ENCODE measurements around the gene SMIM1. TPM values are rescaled to one million over a fixed set of nuclear protein-coding genes. Genes with fewer than 3 reads are reported as not detected.

The SMIM1 gene
- total RNA-seq, 2 experiments from 2014 or later, result 0.99 to 1.7 TPM

DNA sequence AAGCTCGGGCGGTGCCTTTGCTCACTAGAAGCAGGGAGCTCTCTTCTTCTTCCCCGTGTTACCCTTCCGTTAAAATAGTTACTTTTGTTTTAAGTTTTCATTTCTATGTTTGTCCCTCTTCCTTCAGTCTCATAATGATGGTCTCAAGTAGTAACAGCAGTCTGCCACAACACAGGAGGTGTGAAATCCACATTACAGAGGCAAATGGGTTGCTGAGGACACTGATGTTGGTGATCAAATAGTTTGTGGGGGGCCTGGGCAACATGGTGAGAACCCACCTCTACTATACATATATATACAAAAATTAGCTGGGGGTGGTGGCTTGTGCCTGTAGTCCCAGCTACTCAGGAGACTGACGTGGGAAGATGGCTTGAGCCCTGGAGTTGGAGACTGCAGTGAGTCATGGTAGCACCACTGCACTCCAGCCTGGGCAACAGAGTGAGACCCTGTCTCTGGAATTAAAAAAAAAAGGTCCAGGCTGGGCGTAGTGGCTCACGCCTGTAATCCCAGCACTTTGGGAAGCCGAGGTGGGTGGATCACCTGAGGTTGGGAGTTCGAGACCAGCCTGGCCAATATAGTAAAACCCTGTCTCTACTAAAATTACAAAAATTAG, 37.7 kb downstream of the SMIM1 start:
- CTCF ChIA-PET, result interaction anchor here (0.9 kb wide), 1 partner anchor 23 kb away, joined by 3 read pairs; no protein-coding TSS in a partner anchor
- POLR2A ChIA-PET, result interaction anchor here (0.6 kb wide), 1 partner anchor 22 kb away, joined by 3 read pairs; no protein-coding TSS in a partner anchor

DNA sequence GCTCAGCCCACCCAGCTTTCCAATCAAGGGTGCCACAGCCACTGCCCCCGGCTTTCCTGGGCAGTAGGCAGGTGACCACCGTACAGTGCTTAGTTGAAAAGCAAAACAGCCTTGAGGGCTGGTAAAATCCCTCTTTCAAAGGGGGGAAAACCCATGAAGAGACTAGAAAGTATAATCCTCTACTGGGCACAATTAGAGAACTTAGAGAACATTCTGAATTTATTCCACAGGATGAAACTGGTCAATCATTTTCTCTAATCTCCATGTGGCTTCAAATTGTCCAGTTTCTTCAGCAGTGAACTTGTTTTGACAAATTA, 39.0 kb downstream of the SMIM1 start:
- ChIA-PET POLR2A (no interaction called here), CTCF (no interaction called here)

DNA sequence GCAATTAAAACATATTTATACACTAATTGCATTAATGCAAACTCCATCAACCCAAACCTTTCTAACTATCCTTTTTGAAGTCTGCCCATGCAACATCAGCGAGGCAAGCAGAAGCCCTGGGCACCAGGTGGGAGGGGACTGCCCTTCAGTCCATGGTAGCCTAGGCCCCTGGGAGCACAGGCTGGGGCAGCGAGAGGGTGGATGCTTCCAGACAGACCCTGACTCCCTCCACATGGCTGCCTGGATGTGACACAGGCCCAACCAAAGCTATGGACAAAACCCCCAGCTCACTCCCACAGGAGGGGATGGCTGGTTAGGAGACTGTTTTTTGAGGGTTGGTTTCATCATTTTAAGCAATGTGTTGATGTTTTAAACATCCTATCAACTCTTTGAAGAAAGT, 41.5 kb downstream of the SMIM1 start:
- POLR2A ChIA-PET, result no interaction called here
- CTCF ChIA-PET, result no interaction called here

DNA sequence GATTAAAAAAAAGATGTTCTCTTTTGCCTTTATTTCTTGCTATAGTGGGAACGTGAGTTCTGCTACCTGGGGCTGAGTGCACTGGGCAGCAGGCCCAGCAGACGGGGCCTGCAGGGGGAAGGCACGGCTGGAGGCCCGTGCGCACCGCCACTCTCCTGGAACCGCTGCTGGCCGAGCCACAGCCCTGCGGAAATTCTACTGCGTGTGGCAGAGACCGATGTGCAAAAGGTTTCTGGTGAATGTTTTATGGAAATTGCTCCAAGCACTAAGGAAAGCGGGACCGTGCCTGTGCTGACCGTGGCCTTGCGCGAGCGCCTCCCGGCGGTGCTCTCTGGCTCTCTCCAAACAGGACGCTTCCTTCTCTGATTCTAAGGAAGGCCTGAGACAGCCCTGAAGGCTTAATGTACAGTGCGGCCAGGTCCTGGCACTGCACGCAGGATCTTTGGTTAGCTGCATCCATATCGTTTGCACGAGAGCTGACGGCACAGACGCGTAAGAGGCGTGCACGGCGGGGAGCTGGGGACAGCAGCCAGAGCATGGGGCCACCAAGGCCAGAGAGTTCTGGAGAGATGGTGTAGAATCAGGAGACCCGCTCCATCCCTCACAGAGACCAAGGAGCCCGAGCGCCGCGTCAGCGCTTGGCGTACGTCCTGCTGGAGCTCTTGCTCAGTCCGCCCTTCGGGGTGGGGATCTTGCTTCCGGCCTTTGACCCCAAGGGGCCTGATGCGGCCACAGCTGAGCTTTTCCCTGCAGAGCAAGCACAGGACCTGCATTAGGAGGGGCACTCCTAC, 42.4 kb downstream of the SMIM1 start:
- ChIA-PET POLR2A (interaction anchor here (0.6 kb wide), 1 partner anchor 62 kb away, joined by 5 read pairs; no protein-coding TSS in a partner anchor), CTCF (no interaction called here)

DNA sequence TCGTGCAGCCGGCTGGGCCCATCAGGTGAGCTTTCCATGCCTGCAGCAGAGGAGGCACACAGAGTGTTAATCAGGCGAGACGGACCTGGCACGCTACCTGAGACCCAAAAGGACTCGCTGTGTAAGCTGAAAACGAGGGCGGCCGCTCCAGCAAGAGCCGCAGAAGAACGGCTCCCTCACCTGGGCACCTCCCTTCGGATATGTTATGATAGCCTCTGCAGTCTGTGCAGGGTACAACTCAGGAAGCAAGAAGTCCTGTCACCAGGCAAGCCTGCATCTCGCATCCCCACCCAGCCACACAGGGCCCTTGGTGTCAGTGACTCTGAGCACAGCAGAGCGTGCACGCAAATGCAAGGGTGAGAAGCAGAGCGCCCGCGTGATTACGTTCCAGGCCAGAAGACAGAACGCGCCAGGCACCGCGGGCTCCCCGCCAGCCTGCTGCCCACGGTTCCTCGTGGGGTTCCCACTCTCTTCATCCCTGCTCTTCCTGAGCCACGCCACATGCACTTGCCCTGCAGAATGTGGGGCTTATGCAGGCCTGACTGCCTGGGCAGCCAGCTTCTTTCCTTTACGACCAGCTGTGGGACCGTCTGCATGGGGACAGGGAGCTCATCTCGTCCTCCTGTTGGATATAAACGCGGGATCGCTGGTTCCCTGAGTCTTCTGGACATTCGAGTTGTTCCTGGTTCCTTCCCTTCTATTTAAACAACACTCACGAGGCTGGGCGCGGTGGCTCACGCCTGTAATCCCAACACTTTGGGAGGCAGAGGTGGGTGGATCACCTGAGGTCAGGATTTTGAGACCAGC, 44.0 kb downstream of the SMIM1 start:
- CTCF ChIA-PET, result no interaction called here

DNA sequence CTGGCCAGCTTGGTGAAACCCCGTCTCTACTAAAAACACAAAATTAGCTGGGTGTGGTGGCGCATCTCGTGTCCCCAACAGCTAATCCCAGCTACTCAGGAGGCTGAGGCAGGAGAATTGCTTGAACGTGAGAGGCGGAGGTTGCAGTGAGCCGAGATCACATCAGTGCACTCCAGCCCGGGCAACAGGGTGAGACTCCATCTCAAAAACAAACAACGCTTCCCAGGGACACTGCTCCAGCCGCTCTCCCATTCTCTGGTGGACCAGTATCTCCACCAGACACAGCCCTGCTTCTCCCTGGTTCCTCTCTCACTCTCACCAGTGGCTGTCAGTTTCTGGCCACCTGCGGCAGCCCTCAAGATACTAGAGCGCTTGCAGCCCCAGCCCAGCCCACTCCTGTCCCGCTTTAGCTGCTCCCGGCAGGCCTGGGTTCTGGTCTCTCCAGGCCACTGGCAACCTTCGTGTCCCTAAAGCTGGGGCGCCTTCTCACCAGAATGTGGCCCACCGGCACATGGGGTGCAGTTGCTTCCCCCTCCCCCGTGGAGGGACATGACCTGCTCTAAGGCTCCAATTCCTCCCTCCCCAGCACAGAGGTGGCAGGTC, 44.7 kb downstream of the SMIM1 start:
- CTCF ChIA-PET, result no interaction called here
- POLR2A ChIA-PET, result no interaction called here

More for the DNA sequence above, 44.0 kb downstream of the SMIM1 start:
- POLR2A ChIA-PET, result no interaction called here

DNA sequence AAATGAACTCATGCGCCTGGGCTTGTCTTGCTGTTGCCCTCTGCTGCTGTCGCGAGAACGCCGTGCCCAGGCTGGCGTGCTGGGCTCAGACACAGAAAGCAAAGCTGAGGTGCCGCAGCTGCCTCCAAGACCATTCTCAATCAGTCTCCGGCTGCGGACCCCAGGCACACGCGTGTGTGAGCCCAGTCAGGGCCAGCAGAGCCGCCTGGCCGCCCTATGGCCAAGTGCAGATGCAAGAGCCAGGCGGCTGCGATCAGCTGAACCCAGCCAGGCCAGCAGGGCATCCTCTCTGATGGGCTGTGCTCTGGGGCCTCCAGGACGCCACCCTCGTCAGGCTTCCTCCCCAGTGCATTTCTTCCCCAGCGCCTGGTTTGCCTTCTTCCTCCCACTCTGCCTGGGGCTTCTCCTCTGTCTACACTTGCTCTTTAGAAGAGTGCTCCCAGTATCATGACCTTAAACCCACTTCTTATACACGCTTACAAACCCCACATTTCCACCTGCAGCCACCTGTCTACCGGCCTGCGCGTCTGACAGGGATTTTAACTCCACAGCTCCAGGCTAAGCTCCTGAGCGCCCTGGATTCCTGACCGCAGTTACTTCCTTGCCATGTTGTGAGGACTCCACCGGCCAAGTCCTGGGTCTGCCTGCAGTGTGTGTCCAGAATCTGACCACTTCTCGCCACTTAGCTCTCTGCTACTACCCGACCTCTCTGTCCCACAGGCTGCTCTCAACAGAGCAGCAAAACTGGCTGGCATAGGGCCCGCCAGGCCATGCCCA, 45.5 kb downstream of the SMIM1 start:
- CTCF ChIA-PET, result interaction anchor here (0.6 kb wide), 1 partner anchor 95 kb away, joined by 4 read pairs; no protein-coding TSS in a partner anchor
- POLR2A ChIA-PET, result no interaction called here

DNA sequence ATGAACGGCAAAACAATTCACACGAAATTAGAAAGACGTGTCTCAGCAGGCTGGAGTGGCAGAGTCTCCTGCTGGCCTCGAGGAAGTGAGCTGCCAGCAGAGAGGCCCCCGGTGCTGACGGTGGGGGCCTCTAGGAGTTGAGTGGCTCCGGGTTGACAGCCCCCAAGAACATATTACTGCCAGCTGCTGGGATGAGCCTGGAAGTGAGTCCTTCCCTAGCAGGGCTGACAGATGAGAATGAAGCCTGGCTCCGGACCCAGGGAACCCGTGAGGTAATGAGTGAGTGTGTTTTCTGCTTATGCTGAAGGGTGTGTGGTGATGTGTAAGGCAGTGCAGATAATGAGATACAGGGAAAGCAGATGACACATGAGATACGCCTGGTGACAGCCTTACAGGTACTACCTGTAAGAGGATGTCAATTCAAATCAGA, 47.2 kb downstream of the SMIM1 start:
- POLR2A ChIA-PET, result no interaction called here
- CTCF ChIA-PET, result no interaction called here

DNA sequence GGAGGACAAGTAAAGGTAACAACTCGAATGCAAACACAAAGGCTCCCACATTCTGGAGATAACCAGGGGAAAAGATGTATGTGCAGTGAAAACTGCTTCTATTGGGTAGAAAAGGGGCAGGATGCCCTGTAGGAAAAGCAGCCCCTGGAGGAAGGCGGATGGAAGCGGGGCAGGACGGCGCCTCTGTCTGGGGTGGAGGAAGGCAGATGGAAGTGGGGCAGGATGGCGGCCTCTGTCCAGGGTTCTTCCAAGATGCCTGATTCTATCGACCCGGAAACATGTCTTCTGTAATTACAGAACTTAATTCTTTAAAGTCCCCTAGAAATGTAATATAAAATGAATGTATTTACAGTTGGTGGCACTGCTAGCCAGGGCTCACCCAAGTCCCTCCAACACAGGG, 47.8 kb downstream of the SMIM1 start:
- CTCF ChIA-PET, result no interaction called here
- POLR2A ChIA-PET, result no interaction called here

DNA sequence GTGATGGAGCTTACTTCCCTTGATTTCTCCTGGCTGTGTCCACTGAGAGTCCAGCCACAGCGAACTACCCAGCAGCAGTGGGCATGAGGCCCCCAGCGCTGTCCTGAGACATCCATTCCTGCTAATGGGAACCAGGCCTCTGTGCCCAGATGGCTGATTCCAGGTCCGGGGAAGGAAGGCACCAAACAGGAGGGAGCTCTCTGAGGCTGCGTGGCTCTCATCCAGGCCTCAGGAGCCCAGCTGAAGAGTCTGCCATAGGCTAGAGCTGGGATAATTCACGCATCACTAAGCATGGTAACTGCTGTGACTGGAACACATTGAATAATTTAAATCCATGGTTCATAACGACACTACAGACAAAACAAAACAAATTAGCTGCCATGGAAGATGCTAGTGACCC, 48.5 kb downstream of the SMIM1 start:
- ChIA-PET POLR2A (no interaction called here), CTCF (no interaction called here)

DNA sequence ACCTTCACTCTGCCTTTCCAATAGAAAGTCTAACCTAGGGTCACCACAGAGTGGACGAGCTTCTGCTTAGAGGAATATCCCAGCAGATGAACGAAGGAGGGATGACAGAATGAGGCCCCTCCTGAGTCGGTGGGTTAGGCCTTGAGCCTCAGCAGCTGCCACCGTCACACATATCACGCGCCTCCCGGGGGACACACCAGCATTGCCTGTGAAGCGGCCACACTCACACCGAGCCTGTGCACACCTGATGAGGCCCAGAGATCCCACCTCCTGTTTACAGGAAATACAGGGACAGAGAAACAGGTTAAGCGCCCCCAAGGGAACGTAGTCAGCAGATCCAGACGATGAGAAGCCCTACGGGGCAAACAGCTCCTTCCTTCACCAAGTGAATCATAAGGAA, 48.9 kb downstream of the SMIM1 start:
- POLR2A ChIA-PET, result no interaction called here
- CTCF ChIA-PET, result no interaction called here

DNA sequence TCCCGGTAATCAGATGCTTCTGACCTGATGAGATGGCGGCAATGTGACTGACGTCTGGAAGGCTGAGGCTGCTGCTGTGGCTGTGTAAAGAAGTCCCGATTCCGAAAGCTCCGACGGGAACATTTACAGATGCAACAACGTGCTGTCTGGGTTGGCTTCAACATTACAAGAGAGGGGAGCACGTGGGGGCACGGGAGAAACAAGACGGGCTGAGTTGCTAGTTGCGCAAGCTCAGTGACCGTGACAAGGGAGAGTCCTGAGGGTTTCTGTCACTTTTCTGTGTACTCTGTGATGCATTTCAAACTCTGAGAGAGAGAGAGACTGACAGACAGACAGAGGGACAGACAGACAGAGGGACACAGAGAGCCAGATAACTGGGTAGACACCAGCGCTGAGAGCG, 49.4 kb downstream of the SMIM1 start:
- POLR2A ChIA-PET, result no interaction called here

DNA sequence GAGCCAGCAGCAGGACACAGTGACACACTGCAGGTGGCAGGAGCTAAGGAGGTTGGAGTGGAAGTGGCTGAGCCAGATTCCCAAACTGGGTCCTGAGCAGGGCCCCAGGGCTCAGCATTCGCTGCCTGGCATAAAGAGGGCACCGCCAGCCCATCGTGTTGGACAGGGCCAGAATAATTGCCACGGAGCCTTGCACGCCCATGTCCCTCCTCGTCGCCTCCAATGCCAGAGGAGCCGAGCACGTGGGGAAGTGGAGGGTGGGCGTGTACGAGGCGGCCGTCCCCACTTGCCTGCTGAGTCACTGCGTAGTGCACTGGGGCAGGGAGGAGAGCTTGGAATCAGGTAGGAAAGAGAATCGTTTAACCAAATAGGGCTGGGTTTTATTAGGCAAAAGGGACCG, 49.9 kb downstream of the SMIM1 start:
- ChIA-PET CTCF (no interaction called here), POLR2A (no interaction called here)

More for the DNA sequence above, 49.4 kb downstream of the SMIM1 start:
- CTCF ChIA-PET, result no interaction called here

DNA sequence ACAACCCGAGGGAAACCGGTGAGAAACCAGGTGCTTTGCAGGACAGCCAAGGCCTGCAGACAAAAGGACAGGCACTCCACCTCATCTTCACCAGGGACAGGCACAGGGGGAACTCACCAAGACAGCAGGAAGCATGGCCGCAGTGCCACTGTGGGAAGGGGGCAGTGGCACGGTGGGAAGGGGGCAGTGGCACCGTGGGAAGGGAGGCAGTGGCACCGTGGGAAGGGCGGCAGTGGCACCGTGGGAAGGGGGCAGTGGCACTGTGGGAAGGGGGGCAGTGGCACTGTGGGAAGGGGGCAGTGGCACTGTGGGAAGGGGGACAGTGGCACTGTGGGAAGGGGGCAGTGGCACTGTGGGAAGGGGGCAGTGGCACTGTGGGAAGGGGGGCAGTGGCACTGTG, 52.1 kb downstream of the SMIM1 start:
- POLR2A ChIA-PET, result no interaction called here
- CTCF ChIA-PET, result no interaction called here

DNA sequence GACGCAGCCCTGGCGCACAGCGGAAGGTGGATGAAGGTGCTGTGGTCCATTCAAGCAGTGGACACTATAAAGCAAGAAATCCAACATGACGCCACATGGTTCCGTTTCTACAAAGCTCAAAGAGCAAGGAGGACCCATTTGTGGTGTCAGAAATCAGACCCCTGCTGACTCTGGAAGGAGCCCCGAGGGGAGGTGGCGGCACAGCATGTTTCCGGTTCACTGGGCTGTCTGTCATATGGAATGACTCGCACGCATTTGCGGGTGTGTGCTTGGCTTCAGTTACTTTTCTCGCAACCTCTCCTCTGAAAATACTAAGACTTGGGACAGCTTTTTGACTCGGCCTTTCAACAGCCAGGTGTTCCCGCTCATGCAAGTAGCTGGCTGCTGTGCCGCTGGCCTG, 52.8 kb downstream of the SMIM1 start:
- ChIA-PET CTCF (no interaction called here), POLR2A (no interaction called here)

Other genes with a start within 250 kb of the SMIM1 start
- gene MEGF6, start 161.2 kb upstream of the SMIM1 start, total RNA-seq, result 1 to 10 TPM; 1.3 to 1.6 TPM
- 10 to 100 TPM; 14.2 to 15.0 TPM for gene TPRG1L, start 147.7 kb upstream of the SMIM1 start, total RNA-seq
- gene WRAP73, start 122.6 kb upstream of the SMIM1 start, total RNA-seq, result 10 to 100 TPM; 31.3 to 35.6 TPM
- under 1 TPM; 0.84 to 0.95 TPM for gene TP73, start 120.2 kb upstream of the SMIM1 start, total RNA-seq
- gene CCDC27, start 20.3 kb upstream of the SMIM1 start, total RNA-seq, result not detected
- gene LRRC47, start 23.7 kb downstream of the SMIM1 start, total RNA-seq, result 10 to 100 TPM; 43.0 to 45.6 TPM
- gene CEP104, start 84.5 kb downstream of the SMIM1 start, total RNA-seq, result 10 to 100 TPM; 36.6 to 41.6 TPM
- gene DFFB, start 84.7 kb downstream of the SMIM1 start, total RNA-seq, result 10 to 100 TPM; 12.2 to 13.6 TPM
- gene C1orf174, start 127.5 kb downstream of the SMIM1 start, total RNA-seq, result 10 to 100 TPM; 51.8 to 52.2 TPM

Measured in activated CD8-positive, alpha-beta memory T cell treated with anti-CD3 and anti-CD28 coated beads for 36 hours (primary cell).